H9 (cell line): Measurements from ENCODE around the gene MED12. TPM values are rescaled to one million over a fixed set of nuclear protein-coding genes. Genes with fewer than 3 reads are reported as not detected.

Experiments used
- DNase-seq: peaks from one replicate; pipeline ENCODE4 v3.0.0-alpha.2; 2017
- H2AFZ ChIP-seq: one replicate; pipeline ENCODE4 v1.6.1; 2013; ENCODE audit warnings: mild to moderate bottlenecking, low read length, control low read depth, moderate library complexity
- H2AK5ac ChIP-seq: 2 replicates; pipeline ENCODE4 v1.6.1; 2013; ENCODE audit warnings: low read length, control low read depth, mixed read lengths; ENCODE audit not compliant: insufficient read length
- H2BK120ac ChIP-seq: one replicate; pipeline ENCODE4 v1.6.1; 2013; ENCODE audit warnings: low read depth, mild to moderate bottlenecking, low read length, control low read depth, inconsistent platforms; ENCODE audit not compliant: poor library complexity, severe bottlenecking
- H2BK12ac ChIP-seq: 2 replicates; pipeline ENCODE4 v1.6.1; 2013; ENCODE audit warnings: low read length, control low read depth, mixed read lengths, low read depth; ENCODE audit not compliant: insufficient read length
- H2BK15ac ChIP-seq: 2 replicates; pipeline ENCODE4 v1.6.1; 2013; ENCODE audit warnings: low read depth, low read length, control low read depth
- H2BK20ac ChIP-seq: one replicate; pipeline ENCODE4 v1.6.1; 2013; ENCODE audit warnings: low read depth, mild to moderate bottlenecking, low read length, control low read depth, inconsistent platforms; ENCODE audit not compliant: poor library complexity, severe bottlenecking
- H2BK5ac ChIP-seq: 2 replicates; pipeline ENCODE4 v1.6.1; 2013; ENCODE audit warnings: low read length, control low read depth, mixed read lengths; ENCODE audit not compliant: insufficient read length
- H3K14ac ChIP-seq: 2 replicates; pipeline ENCODE4 v1.6.1; 2013; ENCODE audit warnings: low read length, control low read depth; ENCODE audit not compliant: insufficient read depth
- H3K18ac ChIP-seq: 2 replicates; pipeline ENCODE4 v1.6.1; 2013; ENCODE audit warnings: low read depth, mild to moderate bottlenecking, mixed read lengths, low read length, control low read depth; ENCODE audit not compliant: insufficient read length
- H3K23ac ChIP-seq: 2 replicates; pipeline ENCODE4 v1.6.1; 2013; ENCODE audit warnings: low read length, control low read depth, mixed read lengths, low read depth; ENCODE audit not compliant: insufficient read length
- H3K23me2 ChIP-seq: 2 replicates; pipeline ENCODE4 v1.6.1; 2013; ENCODE audit warnings: low read depth, mild to moderate bottlenecking, mixed read lengths, low read length, control low read depth; ENCODE audit not compliant: insufficient read length, poor library complexity, severe bottlenecking
- H3K27ac ChIP-seq: 2 replicates; pipeline ENCODE4 v1.5.1; 2013; ENCODE audit warnings: low read length, control low read depth, mixed read lengths, low read depth; ENCODE audit not compliant: insufficient read length
- H3K27me3 ChIP-seq: 2 replicates; pipeline ENCODE4 v1.6.1; 2013; ENCODE audit warnings: low read length, control low read depth, inconsistent platforms; ENCODE audit not compliant: insufficient read depth
- H3K4ac ChIP-seq: 2 replicates; pipeline ENCODE4 v1.6.1; 2013; ENCODE audit warnings: low read depth, mild to moderate bottlenecking, control low read depth, inconsistent platforms, low read length, moderate library complexity
- H3K4me1 ChIP-seq: 2 replicates; pipeline ENCODE4 v1.6.1; 2013; ENCODE audit warnings: low read length, control low read depth, inconsistent platforms; ENCODE audit not compliant: insufficient read depth
- H3K4me2 ChIP-seq: 2 replicates; pipeline ENCODE4 v1.6.1; 2013; ENCODE audit warnings: low read length, control low read depth, mixed read lengths; ENCODE audit not compliant: insufficient read length, insufficient read depth
- H3K56ac ChIP-seq: 2 replicates; pipeline ENCODE4 v1.6.1; 2013; ENCODE audit warnings: low read depth, mild to moderate bottlenecking, mixed read lengths, low read length, control low read depth; ENCODE audit not compliant: insufficient read length
- H3K79me1 ChIP-seq: 2 replicates; pipeline ENCODE4 v1.6.1; 2013; ENCODE audit warnings: low read depth, mild to moderate bottlenecking, moderate library complexity, low read length, control low read depth, inconsistent platforms; ENCODE audit not compliant: insufficient read depth, poor library complexity, severe bottlenecking
- H3K79me2 ChIP-seq: 2 replicates; pipeline ENCODE4 v1.6.1; 2013; ENCODE audit warnings: low read length, control low read depth, inconsistent platforms; ENCODE audit not compliant: insufficient read depth
- H3K9ac ChIP-seq: 2 replicates; pipeline ENCODE4 v1.6.1; 2013; ENCODE audit warnings: low read length, control low read depth, mixed read lengths; ENCODE audit not compliant: insufficient read length; ENCODE audit errors: extremely low read depth
- H3K9me3 ChIP-seq: one replicate; pipeline ENCODE4 v1.6.1; 2013; ENCODE audit warnings: low read depth, low read length, inconsistent platforms; ENCODE audit not compliant: control insufficient read depth
- H3T11ph ChIP-seq: one replicate; pipeline ENCODE4 v1.6.1; 2013; ENCODE audit warnings: mild to moderate bottlenecking, low read length, control low read depth, inconsistent platforms
- H4K20me1 ChIP-seq: one replicate; pipeline ENCODE4 v1.6.1; 2013; ENCODE audit not compliant: control insufficient read depth, insufficient read length, insufficient read depth
- H4K5ac ChIP-seq: 2 replicates; pipeline ENCODE4 v1.6.1; 2013; ENCODE audit warnings: low read depth, mild to moderate bottlenecking, mixed read lengths, low read length, control low read depth; ENCODE audit not compliant: insufficient read length
- H4K8ac ChIP-seq: replicated peaks from 2 replicates; pipeline ENCODE4 v1.6.1; 2013; ENCODE audit warnings: low read length, control low read depth, mixed read lengths, low read depth; ENCODE audit not compliant: insufficient read length
- H4K91ac ChIP-seq: 2 replicates; pipeline ENCODE4 v1.6.1; 2013; ENCODE audit warnings: low read depth, mild to moderate bottlenecking, moderate library complexity, mixed read lengths, low read length, control low read depth; ENCODE audit not compliant: insufficient read length
- H3K27ac Mint-ChIP-seq, 3 experiments: 2 replicates in 2 of 3; 3 replicates in 1 of 3; pipeline ENCODE4 v1.8.0; 2020 to 2021; ENCODE audit warnings: mixed read lengths in 3 of 3, mild to moderate bottlenecking in 1 of 3, moderate library complexity in 1 of 3
- H3K27me3 Mint-ChIP-seq: 2 replicates; pipeline ENCODE4 v1.8.0; 2021; ENCODE audit warnings: low read depth, mild to moderate bottlenecking, moderate library complexity, mixed read lengths
- H3K36me3 Mint-ChIP-seq, 3 experiments: 2 replicates in 2 of 3; 3 replicates in 1 of 3; pipeline ENCODE4 v1.8.0; 2020 to 2021; ENCODE audit warnings: low read depth in 3 of 3, mixed read lengths in 3 of 3; ENCODE audit not compliant: insufficient read depth in 1 of 3
- H3K4me1 Mint-ChIP-seq, 2 experiments: 2 replicates each; pipeline ENCODE4 v1.8.0; 2020; ENCODE audit warnings: mixed read lengths in 2 of 2
- H3K4me3 Mint-ChIP-seq, 2 experiments: 2 replicates in 1 of 2; 3 replicates in 1 of 2; pipeline ENCODE4 v1.8.0; 2020 to 2021; ENCODE audit warnings: mild to moderate bottlenecking in 2 of 2, mixed read lengths in 2 of 2, moderate library complexity in 1 of 2
- H3K9me3 Mint-ChIP-seq, 2 experiments: 2 replicates in 1 of 2; 3 replicates in 1 of 2; pipeline ENCODE4 v1.8.0; 2020; ENCODE audit warnings: mild to moderate bottlenecking in 2 of 2, mixed read lengths in 2 of 2, moderate library complexity in 1 of 2
- WGBS: extraction: QIAGEN DNeasy Blood & Tissue Kit; methylation state at CpG from one replicate; pipeline ENCODE4 v1.1.7; 2013; ENCODE audit warnings: missing lambda C conversion rate, low lambda C conversion rate, mixed read lengths; ENCODE audit not compliant: insufficient read length; ENCODE audit errors: extremely low coverage; 5-methylcytosine and 5-hydroxymethylcytosine counted together
- total RNA-seq: library from RNA; stranded (reverse); gene quantifications from 2 replicates; pipeline ENCODE4 v1.2.1, GENCODE V29; 2021
- TF ChIP-seq, protein P1 (sequence below): fragments of 200-600 bp; sonication (generic); conservative IDR thresholded peaks from 3 replicates; pipeline ENCODE4 v1.8.0; 2021; ENCODE audit warnings: antibody characterized with exemption, mild to moderate bottlenecking

The MED12 gene
- total RNA-seq, 1 experiment from 2014 or later, result 33.0 TPM

- Histone ChIP-seq H3K23me2 (no peaks in the 10 kb centered on the region), H3K9me3 (peaks cover 55% of the 10 kb centered on the region), H3K79me2 (no peaks in the 10 kb centered on the region), H3K4ac (no peak overlapping the region), H3K56ac (no peak overlapping the region), H4K91ac (no peak overlapping the region), H2BK120ac (no peak overlapping the region), H2BK12ac (no peak overlapping the region), H2AFZ (no peak overlapping the region), H4K20me1 (no peaks in the 10 kb centered on the region), H4K8ac (no peak overlapping the region), H2BK15ac (no peak overlapping the region), H3T11ph (no peak overlapping the region), H3K79me1 (no peaks in the 10 kb centered on the region), H3K18ac (no peak overlapping the region), H2AK5ac (no peak overlapping the region), H3K14ac (no peak overlapping the region), H3K27me3 (no peaks in the 10 kb centered on the region), H3K4me1 (no peaks in the 10 kb centered on the region), H3K27ac (no peak overlapping the region), H3K9ac (no peak overlapping the region), H3K23ac (no peak overlapping the region), H4K5ac (no peak overlapping the region), H2BK20ac (no peak overlapping the region), H3K4me2 (no peak overlapping the region), H2BK5ac (no peak overlapping the region)
- DNase-seq, result no peak
- Mint-ChIP-seq H3K9me3 (peaks cover 72 to 74% of the 10 kb centered on the region in 2 experiments), H3K4me3 (no peak overlapping the region), H3K27me3 (peaks cover 2% of the 10 kb centered on the region), H3K36me3 (peaks cover 62 to 90% (median 78%) of the 10 kb centered on the region in 3 experiments), H3K27ac (no peak overlapping the region), H3K4me1 (0 out of 4 replicates have a peak, but pooled peaks cover 0 to 5% of the 10 kb centered on the region in 2 experiments)
- TF ChIP-seq, protein P1, sequence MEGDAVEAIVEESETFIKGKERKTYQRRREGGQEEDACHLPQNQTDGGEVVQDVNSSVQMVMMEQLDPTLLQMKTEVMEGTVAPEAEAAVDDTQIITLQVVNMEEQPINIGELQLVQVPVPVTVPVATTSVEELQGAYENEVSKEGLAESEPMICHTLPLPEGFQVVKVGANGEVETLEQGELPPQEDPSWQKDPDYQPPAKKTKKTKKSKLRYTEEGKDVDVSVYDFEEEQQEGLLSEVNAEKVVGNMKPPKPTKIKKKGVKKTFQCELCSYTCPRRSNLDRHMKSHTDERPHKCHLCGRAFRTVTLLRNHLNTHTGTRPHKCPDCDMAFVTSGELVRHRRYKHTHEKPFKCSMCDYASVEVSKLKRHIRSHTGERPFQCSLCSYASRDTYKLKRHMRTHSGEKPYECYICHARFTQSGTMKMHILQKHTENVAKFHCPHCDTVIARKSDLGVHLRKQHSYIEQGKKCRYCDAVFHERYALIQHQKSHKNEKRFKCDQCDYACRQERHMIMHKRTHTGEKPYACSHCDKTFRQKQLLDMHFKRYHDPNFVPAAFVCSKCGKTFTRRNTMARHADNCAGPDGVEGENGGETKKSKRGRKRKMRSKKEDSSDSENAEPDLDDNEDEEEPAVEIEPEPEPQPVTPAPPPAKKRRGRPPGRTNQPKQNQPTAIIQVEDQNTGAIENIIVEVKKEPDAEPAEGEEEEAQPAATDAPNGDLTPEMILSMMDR, result no peak
- no CpG with 5 or more reads among the region's 12 CpGs for WGBS
These were observed 9.9 kb downstream of the MED12 start for GRCh38 chrX:71128166-71128833.
